ENCODE data around the gene GALNT16. TPM values are rescaled to one million over a fixed set of nuclear protein-coding genes. Genes with fewer than 3 reads are reported as not detected.

GALNT16 gene
- polyA plus RNA-seq, 1 donor (not counting 4 experiments of a cell fraction or from before 2014, with no cell fraction given), result not detected

DNA sequence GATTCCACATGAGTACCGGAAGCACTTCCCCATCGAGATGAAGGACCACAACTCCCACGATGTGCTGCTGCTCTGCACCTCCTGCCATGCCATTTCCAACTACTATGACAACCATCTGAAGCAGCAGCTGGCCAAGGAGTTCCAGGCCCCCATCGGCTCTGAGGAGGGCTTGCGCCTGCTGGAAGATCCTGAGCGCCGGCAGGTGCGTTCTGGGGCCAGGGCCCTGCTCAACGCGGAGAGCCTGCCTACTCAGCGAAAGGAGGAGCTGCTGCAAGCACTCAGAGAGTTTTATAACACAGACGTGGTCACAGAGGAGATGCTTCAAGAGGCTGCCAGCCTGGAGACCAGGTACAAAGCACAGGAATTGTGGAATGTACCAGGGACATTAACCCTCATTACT, 22.4 kb upstream of the GALNT16 start:
- Histone ChIP-seq H3K9me3 (ENCODE audit: control insufficient read depth, low read depth, low read length) (no peaks in the 10 kb centered on the region), H3K4me2 (ENCODE audit: control insufficient read depth, extremely low read depth, insufficient read depth, low read depth, low read length) (no peak overlapping the region), H2AFZ (ENCODE audit: control insufficient read depth, low read length) (no peak overlapping the region), H3K36me3 (ENCODE audit: control insufficient read depth in 2 of 2, extremely low read depth in 1 of 2, insufficient read depth in 2 of 2, low read length in 2 of 2) (peaks cover 11 to 35% of the 10 kb centered on the region in 2 experiments), H3K4me1 (ENCODE audit: control insufficient read depth, extremely low read depth, insufficient read depth, low read length) (no peaks in the 10 kb centered on the region), H3K4me3 (ENCODE audit: control insufficient read depth in 2 of 3, extremely low read depth in 1 of 3, insufficient read depth in 2 of 3, low read depth in 1 of 3, low read length in 3 of 3) (no peak overlapping the region), H3K27ac (ENCODE audit: control insufficient read depth, insufficient read depth, low read length) (no peak overlapping the region), H3K27me3 (ENCODE audit: control insufficient read depth, extremely low read depth, insufficient read depth, low read length) (no peaks in the 10 kb centered on the region), H3K9me1 (ENCODE audit: control insufficient read depth, extremely low read depth, insufficient read depth, low read length) (no peaks in the 10 kb centered on the region), H4K20me1 (ENCODE audit: control insufficient read depth, extremely low read depth, insufficient read depth, low read length) (no peaks in the 10 kb centered on the region), H3K79me2 (ENCODE audit: control insufficient read depth, insufficient read depth, low read length) (no peaks in the 10 kb centered on the region), H3K9ac (ENCODE audit: control insufficient read depth, extremely low read depth, insufficient read depth, low read length) (no peak overlapping the region)
- TF ChIP-seq EZH2 (IDR thresholded peaks at IDR 0.05; ENCODE audit: low read length), result no peak
- TF ChIP-seq, protein P1, sequence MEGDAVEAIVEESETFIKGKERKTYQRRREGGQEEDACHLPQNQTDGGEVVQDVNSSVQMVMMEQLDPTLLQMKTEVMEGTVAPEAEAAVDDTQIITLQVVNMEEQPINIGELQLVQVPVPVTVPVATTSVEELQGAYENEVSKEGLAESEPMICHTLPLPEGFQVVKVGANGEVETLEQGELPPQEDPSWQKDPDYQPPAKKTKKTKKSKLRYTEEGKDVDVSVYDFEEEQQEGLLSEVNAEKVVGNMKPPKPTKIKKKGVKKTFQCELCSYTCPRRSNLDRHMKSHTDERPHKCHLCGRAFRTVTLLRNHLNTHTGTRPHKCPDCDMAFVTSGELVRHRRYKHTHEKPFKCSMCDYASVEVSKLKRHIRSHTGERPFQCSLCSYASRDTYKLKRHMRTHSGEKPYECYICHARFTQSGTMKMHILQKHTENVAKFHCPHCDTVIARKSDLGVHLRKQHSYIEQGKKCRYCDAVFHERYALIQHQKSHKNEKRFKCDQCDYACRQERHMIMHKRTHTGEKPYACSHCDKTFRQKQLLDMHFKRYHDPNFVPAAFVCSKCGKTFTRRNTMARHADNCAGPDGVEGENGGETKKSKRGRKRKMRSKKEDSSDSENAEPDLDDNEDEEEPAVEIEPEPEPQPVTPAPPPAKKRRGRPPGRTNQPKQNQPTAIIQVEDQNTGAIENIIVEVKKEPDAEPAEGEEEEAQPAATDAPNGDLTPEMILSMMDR (optimal IDR thresholded peaks at IDR 0.05 in 1 of 3, IDR thresholded peaks at IDR 0.05 in 1 of 3, conservative IDR thresholded peaks at IDR 0.05 in 1 of 3; ENCODE audit: extremely low read depth in 1 of 3, insufficient read depth in 2 of 3, low read length in 3 of 3), result no peak
- FAIRE-seq (no peak), DNase-seq (ENCODE audit: low read depth, low spot score) (no peak)
- dilution Hi-C loops (cut with MboI; ENCODE audit: extremely low pct_ligation_motif_present, low sequenced_read_pairs), result no loop called here

DNA sequence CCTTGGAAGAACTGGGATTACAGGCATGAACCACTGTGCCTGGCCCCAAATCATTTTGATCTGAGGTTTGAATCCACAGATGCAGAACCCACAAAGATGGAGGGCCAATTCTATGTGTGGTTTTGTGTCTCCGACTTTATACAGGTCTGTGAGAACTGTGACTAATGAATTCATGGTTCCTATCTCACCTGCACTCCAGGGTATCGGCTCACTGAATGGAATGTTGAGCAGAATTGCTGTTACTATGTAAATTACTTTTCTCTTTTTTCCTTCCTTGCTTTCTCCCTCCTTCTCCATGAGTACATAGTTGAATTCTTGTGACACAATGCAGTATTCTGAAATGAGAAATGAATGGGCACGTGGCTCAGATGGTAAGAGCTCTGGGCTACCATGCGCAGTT, 21.1 kb upstream of the GALNT16 start:
- FAIRE-seq, result no peak
- no peak overlapping the region for H3K4me2 ChIP-seq (ENCODE audit: control insufficient read depth, extremely low read depth, insufficient read depth, low read depth, low read length)

More for the DNA sequence above, 21.1 kb upstream of the GALNT16 start:
- dilution Hi-C loops (cut with MboI; ENCODE audit: extremely low pct_ligation_motif_present, low sequenced_read_pairs), result no loop called here
- TF ChIP-seq, protein P1 (optimal IDR thresholded peaks at IDR 0.05 in 1 of 3, IDR thresholded peaks at IDR 0.05 in 1 of 3, conservative IDR thresholded peaks at IDR 0.05 in 1 of 3; ENCODE audit: extremely low read depth in 1 of 3, insufficient read depth in 2 of 3, low read length in 3 of 3), result no peak
- no peak for TF ChIP-seq EZH2 (IDR thresholded peaks at IDR 0.05; ENCODE audit: low read length)
- H3K36me3 ChIP-seq (ENCODE audit: control insufficient read depth in 2 of 2, extremely low read depth in 1 of 2, insufficient read depth in 2 of 2, low read length in 2 of 2), result peaks cover 11 to 37% of the 10 kb centered on the region in 2 experiments
- no peak overlapping the region for H3K27ac ChIP-seq (ENCODE audit: control insufficient read depth, insufficient read depth, low read length)
- H3K79me2 ChIP-seq (ENCODE audit: control insufficient read depth, insufficient read depth, low read length), result no peaks in the 10 kb centered on the region
- H2AFZ ChIP-seq (ENCODE audit: control insufficient read depth, low read length), result no peak overlapping the region
- H3K4me3 ChIP-seq (ENCODE audit: control insufficient read depth in 2 of 3, extremely low read depth in 1 of 3, insufficient read depth in 2 of 3, low read depth in 1 of 3, low read length in 3 of 3), result no peak overlapping the region
- H4K20me1 ChIP-seq (ENCODE audit: control insufficient read depth, extremely low read depth, insufficient read depth, low read length), result no peaks in the 10 kb centered on the region
- no peaks in the 10 kb centered on the region for H3K9me1 ChIP-seq (ENCODE audit: control insufficient read depth, extremely low read depth, insufficient read depth, low read length)
- no peak for DNase-seq (ENCODE audit: low read depth, low spot score)
- no peaks in the 10 kb centered on the region for H3K27me3 ChIP-seq (ENCODE audit: control insufficient read depth, extremely low read depth, insufficient read depth, low read length)
- no peaks in the 10 kb centered on the region for H3K9me3 ChIP-seq (ENCODE audit: control insufficient read depth, low read depth, low read length)
- no peak overlapping the region for H3K9ac ChIP-seq (ENCODE audit: control insufficient read depth, extremely low read depth, insufficient read depth, low read length)
- no peaks in the 10 kb centered on the region for H3K4me1 ChIP-seq (ENCODE audit: control insufficient read depth, extremely low read depth, insufficient read depth, low read length)
